K562 (cell line): Measurements from ENCODE around the gene TBL1Y. TPM values are rescaled to one million over a fixed set of nuclear protein-coding genes. Genes with fewer than 3 reads are reported as not detected.

Experiments
- ATAC-seq: fragments of 200-7000 bp; cut with Tn5 transposase; 3 replicates; pipeline ENCODE4 v1.9.1; 2020; ENCODE audit warnings: moderate library complexity
- BruUV-seq: library from RNA; stranded (reverse); fragments of 400-500 nt; replicated peaks from 2 replicates; lab custom pipeline; 2021; lab: Mats Ljungman, UMichigan
- CTCF ChIA-PET: fragments of 300-600 bp; formaldehyde crosslinking; extraction: SDS; loops from one replicate; lab custom pipeline; 2021; ENCODE audit warnings: low intra/inter-chr PET ratio; lab: Yijun Ruan, JAX
- POLR2A ChIA-PET: fragments of 300-600, 350-650 bp; sonication (Branson Sonifier 250); formaldehyde crosslinking; extraction: SDS; loops from one replicate; lab custom pipeline; 2021; ENCODE audit warnings: antibody characterized with exemption, inconsistent platforms; lab: Yijun Ruan, JAX
- DNase-seq, 4 experiments: peaks; one replicate each; pipeline versions ENCODE4 v3.0.0 to v3.0.0-alpha.2; 2011 to 2018; ENCODE audit warnings: low spot score in 3 of 4, mixed read lengths in 3 of 4; ENCODE audit errors: extremely low read depth in 1 of 4
- FAIRE-seq: peaks from 2 replicates; lab custom pipeline; 2011; peaks lifted over from hg19 to GRCh38; lab: Jason Lieb, UNC
- H2AFZ ChIP-seq: 2 replicates; pipeline ENCODE4 v1.6.0; 2011; ENCODE audit warnings: low read depth, low read length, control low read depth, inconsistent platforms
- H3K27ac ChIP-seq: fragments of 200-600 bp; 3 replicates; pipeline ENCODE4 v1.8.0; 2011; ENCODE audit warnings: low read depth, mild to moderate bottlenecking, control low read depth, inconsistent platforms, low read length, moderate library complexity, mixed read lengths; ENCODE audit errors: extremely low read depth
- H3K27me3 ChIP-seq, 2 experiments: fragments of 300-600 bp in 1 of 2; 2 replicates in 1 of 2; 3 replicates in 1 of 2; pipeline versions ENCODE4 v1.6.0 to v1.8.0; 2011; ENCODE audit warnings: inconsistent platforms in 2 of 2, low read length in 2 of 2, mild to moderate bottlenecking in 1 of 2, mixed read lengths in 1 of 2, moderate library complexity in 1 of 2; ENCODE audit not compliant: control insufficient read depth in 2 of 2, insufficient read depth in 2 of 2
- H3K36me3 ChIP-seq: fragments of 300-600 bp; 3 replicates; pipeline ENCODE4 v1.8.0; 2011; ENCODE audit warnings: mild to moderate bottlenecking, low read length, inconsistent platforms; ENCODE audit not compliant: control insufficient read depth, insufficient read depth
- H3K4me1 ChIP-seq, 2 experiments: fragments of 200-600 bp in 1 of 2; replicated peaks in 1 of 2; 2 replicates in 1 of 2; 3 replicates in 1 of 2; pipeline versions ENCODE4 v1.5.1 to v1.8.0; 2011; ENCODE audit warnings: inconsistent platforms in 2 of 2, low read length in 2 of 2, mild to moderate bottlenecking in 1 of 2, mixed read lengths in 1 of 2, moderate library complexity in 1 of 2; ENCODE audit not compliant: control insufficient read depth in 2 of 2, insufficient read depth in 2 of 2
- H3K4me2 ChIP-seq: 2 replicates; pipeline ENCODE4 v1.6.1; 2011; ENCODE audit warnings: low read length, control low read depth, inconsistent platforms, mixed read lengths; ENCODE audit not compliant: insufficient read depth
- H3K4me3 ChIP-seq: fragments of 200-600 bp; sonication (generic), shearing (Covaris generic); 2 replicates; pipeline ENCODE4 v1.5.1; 2016; ENCODE audit warnings: control low read depth, inconsistent platforms
- H3K79me2 ChIP-seq: fragments of 200-600 bp; 3 replicates; pipeline ENCODE4 v1.8.0; 2011; ENCODE audit warnings: low read length, inconsistent platforms; ENCODE audit not compliant: control insufficient read depth, insufficient read depth
- H3K9ac ChIP-seq, 2 experiments: 2 replicates each; pipeline versions ENCODE4 v1.6.0 to v1.6.1; 2011; ENCODE audit warnings: low read depth in 2 of 2, low read length in 2 of 2, control low read depth in 1 of 2, inconsistent platforms in 1 of 2, mild to moderate bottlenecking in 1 of 2, mixed read lengths in 1 of 2; ENCODE audit not compliant: insufficient read depth in 1 of 2
- H3K9me1 ChIP-seq: one replicate; pipeline ENCODE4 v1.6.0; 2011; ENCODE audit warnings: inconsistent platforms, mild to moderate bottlenecking, low read length, moderate library complexity; ENCODE audit not compliant: control insufficient read depth, insufficient read depth
- H3K9me3 ChIP-seq: replicated peaks from 2 replicates; pipeline ENCODE4 v1.5.1; 2011; ENCODE audit warnings: low read depth, low read length, inconsistent platforms; ENCODE audit not compliant: control insufficient read depth, insufficient read depth
- H4K20me1 ChIP-seq: replicated peaks from 2 replicates; pipeline ENCODE4 v1.6.1; 2011; ENCODE audit warnings: low read length, inconsistent platforms, mixed read lengths; ENCODE audit not compliant: control insufficient read depth, insufficient read depth
- CBX5 ChIP-seq: IDR thresholded peaks from 2 replicates; pipeline ENCODE4 v1.6.1; 2014; ENCODE audit warnings: low read depth, borderline replicate concordance
- CC2D1A ChIP-seq: fragments of 450-650 bp; IDR thresholded peaks from 2 replicates; pipeline ENCODE4 v1.6.1; 2017; ENCODE audit warnings: mild to moderate bottlenecking
- ELF2 ChIP-seq: fragments of 250-450 bp; sonication (Bioruptor Pico); IDR thresholded peaks from 2 replicates; pipeline ENCODE4 v1.5.0; 2021; ENCODE audit warnings: mild to moderate bottlenecking
- HNRNPL ChIP-seq: fragments of 200-400 bp; formaldehyde crosslinking; IDR thresholded peaks from 2 replicates; pipeline ENCODE4 v1.6.1; 2017; ENCODE audit warnings: low read depth, mild to moderate bottlenecking, low read length
- LCOR ChIP-seq: sonication (generic); formaldehyde crosslinking; IDR thresholded peaks from 2 replicates; pipeline ENCODE4 v1.8.0; 2022; ENCODE audit warnings: mild to moderate bottlenecking, missing genetic modification reagents
- NFATC3 ChIP-seq: fragments of 450-650 bp; IDR thresholded peaks from 2 replicates; pipeline ENCODE4 v1.6.1; 2017; ENCODE audit warnings: mild to moderate bottlenecking
- NR3C1 ChIP-seq: sonication (generic); formaldehyde crosslinking; IDR thresholded peaks from 2 replicates; pipeline ENCODE4 v1.8.1; 2022; ENCODE audit warnings: missing genetic modification reagents
- POLR2A ChIP-seq: fragments of 450-650 bp; conservative IDR thresholded peaks from 2 replicates; pipeline ENCODE4 v1.6.1; 2016
- POLR2B ChIP-seq: fragments of 450-650 bp; IDR thresholded peaks from 2 replicates; pipeline ENCODE4 v1.6.1; 2018; ENCODE audit warnings: low read depth; ENCODE audit not compliant: partially characterized antibody
- RBBP5 ChIP-seq: fragments of 200-600 bp; sonication (generic); IDR thresholded peaks from 2 replicates; pipeline ENCODE4 v1.6.1; 2012; ENCODE audit warnings: borderline replicate concordance, mild to moderate bottlenecking, low read length, control low read depth, inconsistent platforms; ENCODE audit not compliant: insufficient read depth, poor library complexity, severe bottlenecking
- SMAD4 ChIP-seq: fragments of 250-450 bp; sonication (Bioruptor Pico); conservative IDR thresholded peaks from 2 replicates; pipeline ENCODE4 v1.8.0; 2021; ENCODE audit warnings: inconsistent platforms, mild to moderate bottlenecking, moderate library complexity
- TRIM24 ChIP-seq, 2 experiments: fragments of 450-650 bp; IDR thresholded peaks; 2 replicates each; pipeline ENCODE4 v1.6.1; 2016
- ZC3H8 ChIP-seq: fragments of 450-650 bp; IDR thresholded peaks from 2 replicates; pipeline ENCODE4 v1.6.1; 2017
- ZNF239 ChIP-seq: fragments of 250-450 bp; sonication (Bioruptor Pico); IDR thresholded peaks from 2 replicates; pipeline ENCODE4 v1.4.0; 2020; ENCODE audit warnings: mild to moderate bottlenecking
- WGBS: fragments of 100-300 bp; shearing (Covaris generic); methylation state at CpG from one replicate; pipeline ENCODE4 v1.1.6; 2016; ENCODE audit warnings: low coverage, mixed read lengths; ENCODE audit not compliant: insufficient coverage; ENCODE audit errors: missing lambda C conversion rate; 5-methylcytosine and 5-hydroxymethylcytosine counted together
- in situ Hi-C: fragments of 300-500 bp; cut with MboI; formaldehyde crosslinking; loops from 4 replicates; pipeline ENCODE4 v1.15.0; 2018; ENCODE audit warnings: inconsistent platforms, mixed read lengths
- intact Hi-C: fragments of 100-400 bp; cut with micrococcal nuclease; formaldehyde crosslinking; loops from 2 replicates; pipeline ENCODE4 v1.14.2; 2022
- polyA plus RNA-seq, 8 experiments: library from polyadenylated mRNA; depleted of rRNA in 4 of 8; stranded (reverse) in 5 of 8; unstranded in 3 of 8; fragments of >200 nt; fragmentation: Nextera tagmentation in 2 of 8; fragmentation: Illumina TruSeq in 1 of 8; extraction: Ambion mirVana in 2 of 8; extraction: Trizol in 1 of 8; gene quantifications; 2 replicates each; pipeline versions ENCODE4 v1.2.1 to v1.2.3, GENCODE V29; 2011 to 2014; ENCODE audit warnings: inconsistent platforms in 1 of 8, missing spikeins in 1 of 8
- total RNA-seq, 7 experiments: library from RNA; depleted of rRNA in 6 of 7; stranded (reverse); fragments of >200 nt in 6 of 7; fragmentation: Illumina TruSeq in 2 of 7; extraction: Trizol in 2 of 7; gene quantifications; 2 replicates each; pipeline versions ENCODE4 v1.2.1 to v1.2.3, GENCODE V29; 2011 to 2021; ENCODE audit warnings: low replicate concordance in 1 of 7
- TF ChIP-seq, protein P1 (sequence below): fragments of 250-450 bp; sonication (Bioruptor Pico); IDR thresholded peaks from 2 replicates; pipeline ENCODE4 v1.5.0; 2020; ENCODE audit warnings: mild to moderate bottlenecking
- TF ChIP-seq, protein P2 (sequence below): fragments of 450-650 bp; IDR thresholded peaks from 2 replicates; pipeline ENCODE4 v1.6.1; 2017; ENCODE audit warnings: antibody characterized with exemption, mild to moderate bottlenecking
- TF ChIP-seq, protein P3 (sequence below): sonication (generic); formaldehyde crosslinking; IDR thresholded peaks from 2 replicates; pipeline ENCODE4 v1.8.0; 2023; ENCODE audit warnings: mild to moderate bottlenecking, missing genetic modification reagents
- TF ChIP-seq, protein P4 (sequence below): fragments of 450-650 bp; formaldehyde crosslinking; IDR thresholded peaks from 2 replicates; pipeline ENCODE4 v1.4.0; 2020; ENCODE audit warnings: mild to moderate bottlenecking, moderate library complexity

Gene TBL1Y
- total and polyA plus RNA-seq, 9 of the 15 experiments (the other 6 are each of a cell fraction or from before 2014, with no cell fraction given) = not detected

DNA sequence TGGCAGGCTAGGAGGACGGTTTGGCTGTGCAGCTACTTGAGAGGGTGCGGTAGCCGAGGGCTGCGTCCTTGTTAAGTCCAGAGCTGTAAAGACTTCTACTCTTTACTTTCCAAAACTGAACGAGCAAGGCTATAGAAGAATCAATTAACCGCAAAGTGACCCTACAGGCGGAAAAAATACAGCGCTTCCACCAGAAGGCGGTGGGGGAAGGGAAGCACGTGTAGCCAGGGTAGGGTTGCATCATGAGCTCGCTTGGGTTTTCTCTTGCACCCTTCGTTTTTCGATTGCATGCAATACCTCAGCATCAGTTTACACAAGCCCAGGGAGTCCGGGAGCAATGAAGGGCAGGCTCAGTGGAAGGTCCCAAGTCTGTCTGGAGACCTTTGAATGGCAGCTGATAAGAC is 1.4 kb upstream of the TBL1Y start:
- Histone ChIP-seq H3K9me3 (no peaks in the 10 kb centered on the region), H3K27me3 (no peaks in the 10 kb centered on the region), H3K4me2 (no peak overlapping the region), H3K79me2 (no peaks in the 10 kb centered on the region), H3K9ac (no peak overlapping the region), H3K27ac (no peak overlapping the region), H2AFZ (no peak overlapping the region), H3K4me3 (no peak overlapping the region), H4K20me1 (no peaks in the 10 kb centered on the region), H3K4me1 (no peaks in the 10 kb centered on the region), H3K36me3 (no peaks in the 10 kb centered on the region), H3K9me1 (no peaks in the 10 kb centered on the region)
- no TSS peak for BruUV-seq
- DNase-seq (no peak), FAIRE-seq (no peak), ATAC-seq (no peak)
- POLR2A ChIA-PET = no interaction called here
- CTCF ChIA-PET = no interaction called here
- in situ Hi-C loops = no loop called here
- no CpG with 5 or more reads among the region's 14 CpGs for WGBS
- intact Hi-C loops = no loop called here
- TF ChIP-seq TRIM24 (IDR thresholded peaks at IDR 0.05) (no peak), POLR2B (no peak), ZC3H8 (no peak), HNRNPL (no peak), NFATC3 (no peak), CC2D1A (no peak), LCOR (CRISPR knock-in tag) (no peak), POLR2A (no peak), CBX5 (no peak), NR3C1 (CRISPR knock-in tag) (no peak), ELF2 (CRISPR knock-in tag) (no peak), ZNF239 (CRISPR knock-in tag) (no peak), RBBP5 (no peak), SMAD4 (CRISPR knock-in tag) (no peak)
- TF ChIP-seq, protein P1, sequence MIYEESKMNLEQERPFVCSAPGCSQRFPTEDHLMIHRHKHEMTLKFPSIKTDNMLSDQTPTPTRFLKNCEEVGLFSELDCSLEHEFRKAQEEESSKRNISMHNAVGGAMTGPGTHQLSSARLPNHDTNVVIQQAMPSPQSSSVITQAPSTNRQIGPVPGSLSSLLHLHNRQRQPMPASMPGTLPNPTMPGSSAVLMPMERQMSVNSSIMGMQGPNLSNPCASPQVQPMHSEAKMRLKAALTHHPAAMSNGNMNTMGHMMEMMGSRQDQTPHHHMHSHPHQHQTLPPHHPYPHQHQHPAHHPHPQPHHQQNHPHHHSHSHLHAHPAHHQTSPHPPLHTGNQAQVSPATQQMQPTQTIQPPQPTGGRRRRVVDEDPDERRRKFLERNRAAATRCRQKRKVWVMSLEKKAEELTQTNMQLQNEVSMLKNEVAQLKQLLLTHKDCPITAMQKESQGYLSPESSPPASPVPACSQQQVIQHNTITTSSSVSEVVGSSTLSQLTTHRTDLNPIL (CRISPR knock-in tag) = no peak
- TF ChIP-seq, protein P2, sequence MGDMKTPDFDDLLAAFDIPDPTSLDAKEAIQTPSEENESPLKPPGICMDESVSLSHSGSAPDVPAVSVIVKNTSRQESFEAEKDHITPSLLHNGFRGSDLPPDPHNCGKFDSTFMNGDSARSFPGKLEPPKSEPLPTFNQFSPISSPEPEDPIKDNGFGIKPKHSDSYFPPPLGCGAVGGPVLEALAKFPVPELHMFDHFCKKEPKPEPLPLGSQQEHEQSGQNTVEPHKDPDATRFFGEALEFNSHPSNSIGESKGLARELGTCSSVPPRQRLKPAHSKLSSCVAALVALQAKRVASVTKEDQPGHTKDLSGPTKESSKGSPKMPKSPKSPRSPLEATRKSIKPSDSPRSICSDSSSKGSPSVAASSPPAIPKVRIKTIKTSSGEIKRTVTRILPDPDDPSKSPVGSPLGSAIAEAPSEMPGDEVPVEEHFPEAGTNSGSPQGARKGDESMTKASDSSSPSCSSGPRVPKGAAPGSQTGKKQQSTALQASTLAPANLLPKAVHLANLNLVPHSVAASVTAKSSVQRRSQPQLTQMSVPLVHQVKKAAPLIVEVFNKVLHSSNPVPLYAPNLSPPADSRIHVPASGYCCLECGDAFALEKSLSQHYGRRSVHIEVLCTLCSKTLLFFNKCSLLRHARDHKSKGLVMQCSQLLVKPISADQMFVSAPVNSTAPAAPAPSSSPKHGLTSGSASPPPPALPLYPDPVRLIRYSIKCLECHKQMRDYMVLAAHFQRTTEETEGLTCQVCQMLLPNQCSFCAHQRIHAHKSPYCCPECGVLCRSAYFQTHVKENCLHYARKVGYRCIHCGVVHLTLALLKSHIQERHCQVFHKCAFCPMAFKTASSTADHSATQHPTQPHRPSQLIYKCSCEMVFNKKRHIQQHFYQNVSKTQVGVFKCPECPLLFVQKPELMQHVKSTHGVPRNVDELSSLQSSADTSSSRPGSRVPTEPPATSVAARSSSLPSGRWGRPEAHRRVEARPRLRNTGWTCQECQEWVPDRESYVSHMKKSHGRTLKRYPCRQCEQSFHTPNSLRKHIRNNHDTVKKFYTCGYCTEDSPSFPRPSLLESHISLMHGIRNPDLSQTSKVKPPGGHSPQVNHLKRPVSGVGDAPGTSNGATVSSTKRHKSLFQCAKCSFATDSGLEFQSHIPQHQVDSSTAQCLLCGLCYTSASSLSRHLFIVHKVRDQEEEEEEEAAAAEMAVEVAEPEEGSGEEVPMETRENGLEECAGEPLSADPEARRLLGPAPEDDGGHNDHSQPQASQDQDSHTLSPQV = no peak
- TF ChIP-seq, protein P3, sequence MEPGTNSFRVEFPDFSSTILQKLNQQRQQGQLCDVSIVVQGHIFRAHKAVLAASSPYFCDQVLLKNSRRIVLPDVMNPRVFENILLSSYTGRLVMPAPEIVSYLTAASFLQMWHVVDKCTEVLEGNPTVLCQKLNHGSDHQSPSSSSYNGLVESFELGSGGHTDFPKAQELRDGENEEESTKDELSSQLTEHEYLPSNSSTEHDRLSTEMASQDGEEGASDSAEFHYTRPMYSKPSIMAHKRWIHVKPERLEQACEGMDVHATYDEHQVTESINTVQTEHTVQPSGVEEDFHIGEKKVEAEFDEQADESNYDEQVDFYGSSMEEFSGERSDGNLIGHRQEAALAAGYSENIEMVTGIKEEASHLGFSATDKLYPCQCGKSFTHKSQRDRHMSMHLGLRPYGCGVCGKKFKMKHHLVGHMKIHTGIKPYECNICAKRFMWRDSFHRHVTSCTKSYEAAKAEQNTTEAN (CRISPR knock-in tag) = no peak
- TF ChIP-seq, protein P4, sequence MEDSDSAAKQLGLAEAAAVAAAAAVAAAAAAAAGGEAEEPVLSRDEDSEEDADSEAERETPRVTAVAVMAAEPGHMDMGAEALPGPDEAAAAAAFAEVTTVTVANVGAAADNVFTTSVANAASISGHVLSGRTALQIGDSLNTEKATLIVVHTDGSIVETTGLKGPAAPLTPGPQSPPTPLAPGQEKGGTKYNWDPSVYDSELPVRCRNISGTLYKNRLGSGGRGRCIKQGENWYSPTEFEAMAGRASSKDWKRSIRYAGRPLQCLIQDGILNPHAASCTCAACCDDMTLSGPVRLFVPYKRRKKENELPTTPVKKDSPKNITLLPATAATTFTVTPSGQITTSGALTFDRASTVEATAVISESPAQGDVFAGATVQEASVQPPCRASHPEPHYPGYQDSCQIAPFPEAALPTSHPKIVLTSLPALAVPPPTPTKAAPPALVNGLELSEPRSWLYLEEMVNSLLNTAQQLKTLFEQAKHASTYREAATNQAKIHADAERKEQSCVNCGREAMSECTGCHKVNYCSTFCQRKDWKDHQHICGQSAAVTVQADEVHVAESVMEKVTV (CRISPR knock-in tag) = no peak
